ENCODE data around the gene GKAP1. TPM values are rescaled to one million over a fixed set of nuclear protein-coding genes. Genes with fewer than 3 reads are reported as not detected.

Gene GKAP1
- total RNA-seq, 3 donors from 2014 or later, result 13.3 to 17.3 (median 13.4) TPM

- Histone ChIP-seq H3K27me3 (no peaks in the 10 kb centered on the region), H3K4me1 (no peaks in the 10 kb centered on the region), H3K9me3 (no peaks in the 10 kb centered on the region), H3K36me3 (no peaks in the 10 kb centered on the region), H3K4me3 (no peak overlapping the region), H3K27ac (no peak overlapping the region)
- DNase-seq (ENCODE audit: low spot score in 2 of 2), result no peak
- intact Hi-C loops (cut with DNase I; ENCODE audit: low total_unique reads), result no loop called here
- TF ChIP-seq POLR2AphosphoS5 (IDR thresholded peaks at IDR 0.05) (no peak), POLR2A (IDR thresholded peaks at IDR 0.05) (no peak)
- TF ChIP-seq, protein P1, sequence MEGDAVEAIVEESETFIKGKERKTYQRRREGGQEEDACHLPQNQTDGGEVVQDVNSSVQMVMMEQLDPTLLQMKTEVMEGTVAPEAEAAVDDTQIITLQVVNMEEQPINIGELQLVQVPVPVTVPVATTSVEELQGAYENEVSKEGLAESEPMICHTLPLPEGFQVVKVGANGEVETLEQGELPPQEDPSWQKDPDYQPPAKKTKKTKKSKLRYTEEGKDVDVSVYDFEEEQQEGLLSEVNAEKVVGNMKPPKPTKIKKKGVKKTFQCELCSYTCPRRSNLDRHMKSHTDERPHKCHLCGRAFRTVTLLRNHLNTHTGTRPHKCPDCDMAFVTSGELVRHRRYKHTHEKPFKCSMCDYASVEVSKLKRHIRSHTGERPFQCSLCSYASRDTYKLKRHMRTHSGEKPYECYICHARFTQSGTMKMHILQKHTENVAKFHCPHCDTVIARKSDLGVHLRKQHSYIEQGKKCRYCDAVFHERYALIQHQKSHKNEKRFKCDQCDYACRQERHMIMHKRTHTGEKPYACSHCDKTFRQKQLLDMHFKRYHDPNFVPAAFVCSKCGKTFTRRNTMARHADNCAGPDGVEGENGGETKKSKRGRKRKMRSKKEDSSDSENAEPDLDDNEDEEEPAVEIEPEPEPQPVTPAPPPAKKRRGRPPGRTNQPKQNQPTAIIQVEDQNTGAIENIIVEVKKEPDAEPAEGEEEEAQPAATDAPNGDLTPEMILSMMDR (IDR thresholded peaks at IDR 0.05), result no peak
Observed at GRCh38 chr9:83699615-83700014, 118.0 kb downstream of the GKAP1 start.

DNA sequence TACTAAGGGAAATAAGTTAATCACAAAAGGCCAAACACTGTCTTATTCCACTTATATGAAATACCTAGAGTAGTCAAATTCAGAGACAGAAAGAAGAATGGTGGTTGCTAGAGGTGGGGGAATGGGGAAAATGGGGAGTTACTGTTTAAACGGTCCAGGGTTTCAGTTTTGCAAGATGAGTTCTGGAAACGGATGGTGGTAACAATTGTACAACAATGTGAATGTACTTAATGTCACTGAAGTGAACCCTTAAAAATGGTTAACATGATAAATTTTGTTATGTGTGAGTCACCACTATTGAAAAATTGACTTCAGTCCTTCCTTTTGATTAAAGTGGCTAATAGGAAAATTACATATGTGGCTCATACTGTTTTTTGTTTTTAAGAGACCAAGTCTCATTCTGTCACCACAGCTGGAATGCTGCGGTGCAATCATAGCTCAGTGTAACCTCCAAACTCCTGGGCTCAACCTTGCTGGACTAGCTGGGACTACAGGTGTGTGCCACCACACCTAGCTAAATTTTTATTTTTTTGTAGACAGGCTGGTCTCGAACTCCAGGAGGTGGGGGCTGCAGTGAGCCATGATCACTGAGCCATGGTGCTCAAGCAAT lies 118.5 kb downstream of the GKAP1 start:
- H3K9me3 ChIP-seq, result no peaks in the 10 kb centered on the region
- DNase-seq (ENCODE audit: low spot score in 2 of 2), result no peak
- no peaks in the 10 kb centered on the region for H3K4me1 ChIP-seq
- H3K4me3 ChIP-seq, result no peak overlapping the region
- intact Hi-C loops (cut with DNase I; ENCODE audit: low total_unique reads), result no loop called here
- TF ChIP-seq POLR2AphosphoS5 (IDR thresholded peaks at IDR 0.05) (no peak), POLR2A (IDR thresholded peaks at IDR 0.05) (no peak)
- TF ChIP-seq, protein P1 (IDR thresholded peaks at IDR 0.05), result no peak
- H3K27me3 ChIP-seq, result no peaks in the 10 kb centered on the region
- H3K36me3 ChIP-seq, result no peaks in the 10 kb centered on the region
- H3K27ac ChIP-seq, result no peak overlapping the region

DNA sequence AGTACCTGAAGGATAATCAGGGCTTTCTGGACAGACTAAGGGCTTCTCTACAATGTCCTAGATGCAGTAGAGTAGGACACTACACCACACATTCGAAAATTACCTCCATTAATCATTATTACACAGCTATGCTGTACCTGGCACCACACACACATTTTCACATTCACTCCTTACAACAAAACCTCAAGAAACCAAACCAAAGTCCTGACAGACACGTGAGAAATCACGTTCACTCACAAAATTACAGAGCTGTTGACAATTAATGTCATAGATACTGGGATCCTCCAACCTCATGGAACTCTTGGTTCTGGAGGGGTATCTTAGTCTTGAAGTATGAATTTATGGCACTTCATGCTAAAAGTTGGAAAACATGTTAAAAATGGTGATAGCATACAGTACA lies 126.1 kb downstream of the GKAP1 start:
- intact Hi-C loops (cut with DNase I; ENCODE audit: low total_unique reads), result no loop called here
- Histone ChIP-seq H3K27ac (no peak overlapping the region), H3K9me3 (no peaks in the 10 kb centered on the region), H3K4me3 (no peak overlapping the region), H3K4me1 (no peaks in the 10 kb centered on the region), H3K36me3 (no peaks in the 10 kb centered on the region), H3K27me3 (no peaks in the 10 kb centered on the region)
- TF ChIP-seq POLR2A (IDR thresholded peaks at IDR 0.05), result no peak
- TF ChIP-seq, protein P1 (IDR thresholded peaks at IDR 0.05), result no peak
- TF ChIP-seq POLR2AphosphoS5 (IDR thresholded peaks at IDR 0.05), result no peak
- DNase-seq (ENCODE audit: low spot score in 2 of 2), result no peak

Other genes with a start within 250 kb of the GKAP1 start
- 1 to 10 TPM; 4.9 to 9.0 (median 5.1) TPM for gene IDNK, start 194.6 kb downstream of the GKAP1 start, total RNA-seq
- 100 to 1,000 TPM; 114 to 141 (median 124) TPM for gene UBQLN1, start 109.8 kb downstream of the GKAP1 start, total RNA-seq
- gene KIF27, start 103.7 kb upstream of the GKAP1 start, total RNA-seq, result 10 to 100 TPM in 2 of 3 donors, 1 to 10 TPM in 1; 6.9 to 16.1 (median 11.5) TPM
- gene HNRNPK, start 162.4 kb upstream of the GKAP1 start, total RNA-seq, result 100 to 1,000 TPM; 462 to 657 (median 527) TPM
- 1 to 10 TPM; 3.7 to 6.2 (median 6.1) TPM for gene RMI1, start 163.0 kb upstream of the GKAP1 start, total RNA-seq